ENCODE data around the gene CCDC181. TPM values are rescaled to one million over a fixed set of nuclear protein-coding genes. Genes with fewer than 3 reads are reported as not detected.

The CCDC181 gene
- total RNA-seq, 2 experiments from 2014 or later = not detected

GRCh38 chr1:169368406-169368769 lies 58.9 kb downstream of the CCDC181 start:
- Mint-ChIP-seq H3K4me3 (no peak overlapping the region), H3K9me3 (no peaks in the 10 kb centered on the region), H3K27me3 (no peaks in the 10 kb centered on the region), H3K27ac (no peak overlapping the region), H3K4me1 (ENCODE audit: low read depth) (peaks cover 35% of the 10 kb centered on the region), H3K36me3 (ENCODE audit: low read depth) (peaks cover 28% of the 10 kb centered on the region)
- Histone ChIP-seq H3K36me3 (ENCODE audit: insufficient read depth, low read length) (peaks cover 20% of the 10 kb centered on the region), H3K4me1 (ENCODE audit: insufficient read depth, low read length) (peaks cover 5% of the 10 kb centered on the region), H3K9me3 (ENCODE audit: control insufficient read depth in 1 of 2, insufficient read depth in 1 of 2, low read length in 2 of 2) (no peaks in the 10 kb centered on the region), H3K27ac (ENCODE audit: low read depth in 1 of 2, low read length in 2 of 2) (peak overlapping the region; percentile 89 to 94), H3K4me3 (ENCODE audit: low read length) (peak overlapping the region; percentile 65), H3K27me3 (ENCODE audit: control insufficient read depth in 1 of 2, insufficient read depth in 2 of 2, low read length in 2 of 2) (no peaks in the 10 kb centered on the region)
- DNase-seq (peak in 13 of 14 experiments; percentile 4 to 63 (median 19)), ATAC-seq (ENCODE audit: poor library complexity) (peak; percentile 6)
- intact Hi-C loops (cut with DNase I, micrococcal nuclease) = loop anchor here (5.0 to 10.0 kb wide), 11 partner anchors 119 to 1654 kb away; partner anchors contain the start of genes SCYL3 (in 2 of the 2), SLC19A2 (in 2 of the 2), TIPRL (in 2 of the 2) and METTL18 (in 1 of the 2)
- TF ChIP-seq CTCF (IDR thresholded peaks at IDR 0.05) = no peak
- CTCF ChIA-PET = interaction anchor here (1.2 to 1.9 kb wide), 5 partner anchors 13 to 1026 kb away, joined by 3 to 7 read pairs (median 3); no protein-coding TSS in a partner anchor
- POLR2A ChIA-PET = interaction anchor here (0.7 to 2.0 kb wide), 12 partner anchors 10 to 1732 kb away, joined by 3 to 17 read pairs (median 5); partner anchors contain the start of genes CCDC181, METTL18, SCYL3 and SFT2D2

GRCh38 chr1:169367686-169368405 lies 59.4 kb downstream of the CCDC181 start, which contains the start of the genes BLZF1 and NME7:
BLZF1 (plus strand) TSS chr1:169368195; CDS start chr1:169369523, 1,328 bp downstream.
NME7 (minus strand) TSS chr1:169367797; CDS start chr1:169367710, 87 bp downstream.
- no peak for TF ChIP-seq CTCF (IDR thresholded peaks at IDR 0.05)
- H3K36me3 ChIP-seq (ENCODE audit: insufficient read depth, low read length) = peaks cover 15% of the 10 kb centered on the region
- Mint-ChIP-seq H3K9me3 (no peaks in the 10 kb centered on the region), H3K4me1 (ENCODE audit: low read depth) (peaks cover 34% of the 10 kb centered on the region), H3K36me3 (ENCODE audit: low read depth) (peaks cover 22% of the 10 kb centered on the region), H3K27me3 (no peaks in the 10 kb centered on the region), H3K4me3 (no peak within 1 kb of the TSS), H3K27ac (no peak within 1 kb of the TSS)
- peak; percentile 95 for ATAC-seq (ENCODE audit: poor library complexity)
- peak within 1 kb of the TSS; percentile 65 for H3K4me3 ChIP-seq (ENCODE audit: low read length)
- no peaks in the 10 kb centered on the region for H3K9me3 ChIP-seq (ENCODE audit: control insufficient read depth in 1 of 2, insufficient read depth in 1 of 2, low read length in 2 of 2)
- ChIA-PET POLR2A (interaction anchor here (0.5 to 2.0 kb wide), 15 partner anchors 10 to 1732 kb away, joined by 3 to 17 read pairs (median 4); partner anchors contain the start of genes CCDC181, METTL18, SCYL3 and SFT2D2), CTCF (interaction anchor here (1.2 to 1.9 kb wide), 6 partner anchors 12 to 1025 kb away, joined by 3 to 7 read pairs (median 4); partner anchors contain the start of gene KIFAP3)
- DNase-seq = peak; percentile 95 to 99 (median 98)
- intact Hi-C loops (cut with DNase I, micrococcal nuclease) = loop anchor here (2.0 to 10.0 kb wide), 13 partner anchors 119 to 1653 kb away; partner anchors contain the start of genes METTL18 (in 2 of the 2), SCYL3 (in 2 of the 2), SLC19A2 (in 2 of the 2) and TIPRL (in 2 of the 2)
- H3K4me1 ChIP-seq (ENCODE audit: insufficient read depth, low read length) = peaks cover 8% of the 10 kb centered on the region
- peak within 1 kb of the TSS; percentile 89 to 94 for H3K27ac ChIP-seq (ENCODE audit: low read depth in 1 of 2, low read length in 2 of 2)
- H3K27me3 ChIP-seq (ENCODE audit: control insufficient read depth in 1 of 2, insufficient read depth in 2 of 2, low read length in 2 of 2) = no peaks in the 10 kb centered on the region

- ChIA-PET POLR2A (interaction anchor here (0.5 to 2.0 kb wide), 12 partner anchors 9 to 1431 kb away, joined by 3 to 17 read pairs (median 5); partner anchors contain the start of genes CCDC181, METTL18, SCYL3 and SFT2D2), CTCF (interaction anchor here (1.2 to 1.9 kb wide), 4 partner anchors 12 to 1024 kb away, joined by 3 to 7 read pairs (median 4); partner anchors contain the start of gene KIFAP3)
- peaks cover 11% of the 10 kb centered on the region for H3K36me3 ChIP-seq (ENCODE audit: insufficient read depth, low read length)
- Mint-ChIP-seq H3K4me1 (ENCODE audit: low read depth) (peaks cover 38% of the 10 kb centered on the region), H3K4me3 (no peak overlapping the region), H3K27ac (no peak overlapping the region), H3K9me3 (no peaks in the 10 kb centered on the region), H3K27me3 (no peaks in the 10 kb centered on the region), H3K36me3 (ENCODE audit: low read depth) (peaks cover 19% of the 10 kb centered on the region)
- intact Hi-C loops (cut with DNase I, micrococcal nuclease) = loop anchor here (2.0 to 10.0 kb wide), 13 partner anchors 120 to 1652 kb away; partner anchors contain the start of genes METTL18 (in 2 of the 2), SCYL3 (in 2 of the 2), SLC19A2 (in 2 of the 2) and TIPRL (in 2 of the 2)
- H3K4me3 ChIP-seq (ENCODE audit: low read length) = peak overlapping the region; percentile 65
- no peaks in the 10 kb centered on the region for H3K27me3 ChIP-seq (ENCODE audit: control insufficient read depth in 1 of 2, insufficient read depth in 2 of 2, low read length in 2 of 2)
- peak overlapping the region; percentile 89 to 94 for H3K27ac ChIP-seq (ENCODE audit: low read depth in 1 of 2, low read length in 2 of 2)
- DNase-seq (no peak), ATAC-seq (ENCODE audit: poor library complexity) (peak; percentile 1)
- no peak for TF ChIP-seq CTCF (IDR thresholded peaks at IDR 0.05)
- H3K4me1 ChIP-seq (ENCODE audit: insufficient read depth, low read length) = peaks cover 8% of the 10 kb centered on the region
- H3K9me3 ChIP-seq (ENCODE audit: control insufficient read depth in 1 of 2, insufficient read depth in 1 of 2, low read length in 2 of 2) = no peaks in the 10 kb centered on the region
Measured at GRCh38 chr1:169367096-169367685, 60.1 kb downstream of the CCDC181 start.

Measured in CD4-positive, alpha-beta T cell (primary cell).